Liver (tissue), 9 donors: ENCODE data around the gene STN1. TPM values are rescaled to one million over a fixed set of nuclear protein-coding genes. Genes with fewer than 3 reads are reported as not detected.

Source experiments
- DNase-seq: peaks from one replicate; pipeline ENCODE4 v3.0.0-alpha.2; 2017; ENCODE audit warnings: low spot score
- H3K27ac ChIP-seq, 2 donors: one replicate each; pipeline ENCODE4 v1.7.0; 2013; ENCODE audit warnings: inconsistent platforms in 2 of 2, low read length in 2 of 2, control low read depth in 1 of 2, low read depth in 1 of 2, mild to moderate bottlenecking in 1 of 2
- H3K27me3 ChIP-seq, 4 donors: one replicate each; pipeline versions ENCODE4 v1.6.1 to v1.7.0; 2013; ENCODE audit warnings: low read length in 3 of 4, inconsistent platforms in 1 of 4, mild to moderate bottlenecking in 1 of 4, moderate library complexity in 1 of 4; ENCODE audit not compliant: control insufficient read depth in 4 of 4, insufficient read depth in 4 of 4
- H3K36me3 ChIP-seq, 4 donors: one replicate each; pipeline versions ENCODE4 v1.6.1 to v1.7.0; 2013; ENCODE audit warnings: low read length in 3 of 4, mild to moderate bottlenecking in 3 of 4, low read depth in 1 of 4, moderate library complexity in 1 of 4; ENCODE audit not compliant: control insufficient read depth in 4 of 4, insufficient read depth in 3 of 4
- H3K4me1 ChIP-seq, 4 donors: one replicate each; pipeline versions ENCODE4 v1.6.1 to v1.7.0; 2013; ENCODE audit warnings: low read length in 3 of 4, mild to moderate bottlenecking in 3 of 4, moderate library complexity in 1 of 4; ENCODE audit not compliant: control insufficient read depth in 4 of 4, insufficient read depth in 4 of 4
- H3K4me3 ChIP-seq, 3 donors: one replicate each; pipeline versions ENCODE4 v1.6.1 to v1.7.0; 2013; ENCODE audit warnings: low read length in 3 of 3, control low read depth in 1 of 3, low read depth in 1 of 3, mild to moderate bottlenecking in 1 of 3
- H3K9ac ChIP-seq, 2 donors: one replicate each; pipeline ENCODE4 v1.7.0; 2013; ENCODE audit warnings: low read length in 2 of 2, mild to moderate bottlenecking in 2 of 2, moderate library complexity in 2 of 2, control low read depth in 1 of 2, low read depth in 1 of 2
- H3K9me3 ChIP-seq, 4 donors: one replicate each; pipeline versions ENCODE4 v1.6.1 to v1.7.0; 2013; ENCODE audit warnings: low read length in 3 of 4; ENCODE audit not compliant: control insufficient read depth in 4 of 4
- ATF3 ChIP-seq: IDR thresholded peaks from 2 replicates; pipeline ENCODE4 v1.6.1; 2016; ENCODE audit warnings: antibody characterized with exemption
- EGR1 ChIP-seq, 2 donors: IDR thresholded peaks; 2 replicates each; pipeline ENCODE4 v1.6.1; 2016 to 2018; ENCODE audit warnings: antibody characterized with exemption in 2 of 2, low read depth in 2 of 2
- FOXA2 ChIP-seq: IDR thresholded peaks from 2 replicates; pipeline ENCODE4 v1.6.1; 2016; ENCODE audit warnings: antibody characterized with exemption
- GABPA ChIP-seq, 2 donors: IDR thresholded peaks in 1 of 2; conservative IDR thresholded peaks in 1 of 2; 2 replicates each; pipeline ENCODE4 v1.6.1; 2016; ENCODE audit warnings: antibody characterized with exemption in 2 of 2, mild to moderate bottlenecking in 1 of 2, moderate library complexity in 1 of 2
- HNF4G ChIP-seq: IDR thresholded peaks from 2 replicates; pipeline ENCODE4 v1.6.1; 2016; ENCODE audit warnings: antibody characterized with exemption
- NR2F2 ChIP-seq: IDR thresholded peaks from 2 replicates; pipeline ENCODE4 v1.6.1; 2016; ENCODE audit warnings: antibody characterized with exemption
- RXRA ChIP-seq, 2 donors: IDR thresholded peaks; 2 replicates each; pipeline ENCODE4 v1.6.1; 2017 to 2018; ENCODE audit warnings: antibody characterized with exemption in 2 of 2, mild to moderate bottlenecking in 1 of 2
- SP1 ChIP-seq: IDR thresholded peaks from 2 replicates; pipeline ENCODE4 v1.6.1; 2018; ENCODE audit warnings: antibody characterized with exemption, mild to moderate bottlenecking
- TAF1 ChIP-seq: conservative IDR thresholded peaks from 2 replicates; pipeline ENCODE4 v1.6.1; 2016; ENCODE audit warnings: antibody characterized with exemption, mild to moderate bottlenecking
- YY1 ChIP-seq: IDR thresholded peaks from 2 replicates; pipeline ENCODE4 v1.6.1; 2016; ENCODE audit warnings: antibody characterized with exemption, mild to moderate bottlenecking
- WGBS: extraction: QIAGEN DNeasy Blood & Tissue Kit; methylation state at CpG from one replicate; pipeline ENCODE4 v1.1.7; 2013; 5-methylcytosine and 5-hydroxymethylcytosine counted together
- polyA plus RNA-seq, 2 donors: library from polyadenylated mRNA; stranded (reverse) in 1 of 2; unstranded in 1 of 2; fragments of 200-250 nt in 1 of 2; fragments of >200 nt in 1 of 2; fragmentation: Nextera tagmentation in 1 of 2; extraction: Ambion mirVana in 1 of 2; gene quantifications; one replicate each; pipeline versions ENCODE4 v1.2.1 to v1.2.3, GENCODE V29; 2013 to 2015
- total RNA-seq, 2 donors: library from RNA; depleted of rRNA; stranded (reverse); fragments of >200 nt; gene quantifications; one replicate each; pipeline ENCODE4 v1.2.3, GENCODE V29; 2014
- TF ChIP-seq, protein P1 (sequence below): IDR thresholded peaks from 2 replicates; pipeline ENCODE4 v1.6.1; 2016; ENCODE audit warnings: antibody characterized with exemption
- TF ChIP-seq, protein P2 (sequence below): IDR thresholded peaks from 2 replicates; pipeline ENCODE4 v1.6.1; 2016; ENCODE audit warnings: antibody characterized with exemption
- TF ChIP-seq, protein P3 (sequence below): fragments of 150-350 bp; IDR thresholded peaks from 2 replicates; pipeline ENCODE4 v1.5.1; 2017; ENCODE audit warnings: improper control_type of control experiment, low read depth, low read length; ENCODE audit not compliant: missing input control
- donor health status: healthy.
- donor health status: healthy.
- donor health status: healthy.
- donor health status: healthy.
- donor health status: healthy.

Gene STN1
- total and polyA plus RNA-seq, 4 donors, result 6.9 to 12.9 (median 8.0) TPM

DNA sequence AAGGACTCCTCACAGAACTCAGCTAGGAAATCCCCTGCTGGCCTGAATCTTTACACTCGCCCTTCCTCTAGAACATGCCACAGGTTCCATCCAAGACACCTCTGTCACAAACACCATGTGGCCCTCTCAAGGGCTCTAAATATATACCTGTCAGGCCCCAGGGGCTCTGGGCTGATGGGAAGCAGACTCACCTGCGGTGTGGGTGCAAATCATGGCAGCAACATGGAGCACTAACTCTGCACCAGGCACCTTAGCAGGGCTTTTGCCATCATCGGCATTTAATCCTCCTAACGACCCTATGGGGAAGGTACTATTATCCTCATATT, 80.0 kb downstream of the STN1 start:
- H3K36me3 ChIP-seq, result no peaks in the 10 kb centered on the region
- H3K27me3 ChIP-seq, result no peaks in the 10 kb centered on the region
- peaks cover 12 to 28% (median 21%) of the 10 kb centered on the region in 4 donors for H3K4me1 ChIP-seq
- no peak for TF ChIP-seq GABPA (IDR thresholded peaks at IDR 0.05 in 1 of 2, conservative IDR thresholded peaks at IDR 0.05 in 1 of 2)
- no peak for TF ChIP-seq HNF4G
- TF ChIP-seq SP1, result no peak
- no peak for TF ChIP-seq FOXA2
- TF ChIP-seq, protein P1, sequence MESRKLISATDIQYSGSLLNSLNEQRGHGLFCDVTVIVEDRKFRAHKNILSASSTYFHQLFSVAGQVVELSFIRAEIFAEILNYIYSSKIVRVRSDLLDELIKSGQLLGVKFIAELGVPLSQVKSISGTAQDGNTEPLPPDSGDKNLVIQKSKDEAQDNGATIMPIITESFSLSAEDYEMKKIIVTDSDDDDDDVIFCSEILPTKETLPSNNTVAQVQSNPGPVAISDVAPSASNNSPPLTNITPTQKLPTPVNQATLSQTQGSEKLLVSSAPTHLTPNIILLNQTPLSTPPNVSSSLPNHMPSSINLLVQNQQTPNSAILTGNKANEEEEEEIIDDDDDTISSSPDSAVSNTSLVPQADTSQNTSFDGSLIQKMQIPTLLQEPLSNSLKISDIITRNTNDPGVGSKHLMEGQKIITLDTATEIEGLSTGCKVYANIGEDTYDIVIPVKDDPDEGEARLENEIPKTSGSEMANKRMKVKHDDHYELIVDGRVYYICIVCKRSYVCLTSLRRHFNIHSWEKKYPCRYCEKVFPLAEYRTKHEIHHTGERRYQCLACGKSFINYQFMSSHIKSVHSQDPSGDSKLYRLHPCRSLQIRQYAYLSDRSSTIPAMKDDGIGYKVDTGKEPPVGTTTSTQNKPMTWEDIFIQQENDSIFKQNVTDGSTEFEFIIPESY, result no peak
- TF ChIP-seq, protein P2, sequence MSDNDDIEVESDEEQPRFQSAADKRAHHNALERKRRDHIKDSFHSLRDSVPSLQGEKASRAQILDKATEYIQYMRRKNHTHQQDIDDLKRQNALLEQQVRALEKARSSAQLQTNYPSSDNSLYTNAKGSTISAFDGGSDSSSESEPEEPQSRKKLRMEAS, result no peak
- no peak for TF ChIP-seq TAF1
- no peak for TF ChIP-seq NR2F2
- TF ChIP-seq RXRA (IDR thresholded peaks at IDR 0.05), result no peak
- no peaks in the 10 kb centered on the region for H3K9me3 ChIP-seq
- no peak overlapping the region for H3K4me3 ChIP-seq
- WGBS, result 89% methylated on average over 4 of the region's 4 CpGs
- H3K9ac ChIP-seq, result no peak overlapping the region
- H3K27ac ChIP-seq, result no peak overlapping the region
- no peak for DNase-seq

- peaks cover 12 to 27% (median 20%) of the 10 kb centered on the region in 4 donors for H3K4me1 ChIP-seq
- no peaks in the 10 kb centered on the region for H3K36me3 ChIP-seq
- H3K27ac ChIP-seq, result no peak overlapping the region
- TF ChIP-seq EGR1 (IDR thresholded peaks at IDR 0.05; ENCODE audit: low read depth in 2 of 2), result no peak
- H3K27me3 ChIP-seq, result no peaks in the 10 kb centered on the region
- H3K9me3 ChIP-seq, result no peaks in the 10 kb centered on the region
- 89% methylated on average over 10 of the region's 10 CpGs for WGBS
- H3K4me3 ChIP-seq, result no peak overlapping the region
- no peak overlapping the region for H3K9ac ChIP-seq
- no peak for DNase-seq
Measured at GRCh38 chr10:103837370-103838069, 80.5 kb downstream of the STN1 start.

DNA sequence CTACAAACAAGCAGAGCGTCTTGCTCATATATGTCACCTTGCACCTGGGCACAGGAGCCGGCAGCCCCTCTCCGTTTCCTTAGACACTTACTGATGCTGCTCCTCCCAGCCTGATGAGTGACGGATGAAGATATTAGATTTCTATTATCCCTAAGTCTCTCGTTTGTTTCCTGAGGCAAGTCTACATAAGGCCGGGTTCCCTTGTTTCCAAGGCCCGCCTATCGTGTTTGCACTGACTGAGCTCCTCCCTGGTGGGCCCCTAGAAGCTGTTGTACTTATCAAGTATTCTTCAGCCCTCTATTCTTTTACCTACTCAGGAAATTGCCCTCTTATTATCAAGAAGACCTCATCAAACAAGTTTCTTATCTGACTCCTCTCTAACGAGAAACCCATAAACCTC, 81.1 kb downstream of the STN1 start:
- H3K27me3 ChIP-seq, result no peaks in the 10 kb centered on the region
- DNase-seq, result no peak
- WGBS, result 83% methylated on average over 9 of the region's 9 CpGs
- no peak overlapping the region for H3K4me3 ChIP-seq
- H3K9me3 ChIP-seq, result no peaks in the 10 kb centered on the region
- H3K9ac ChIP-seq, result no peak overlapping the region
- TF ChIP-seq HNF4G (no peak), YY1 (no peak), FOXA2 (no peak), ATF3 (no peak), NR2F2 (no peak), GABPA (IDR thresholded peaks at IDR 0.05 in 1 of 2, conservative IDR thresholded peaks at IDR 0.05 in 1 of 2) (no peak), RXRA (IDR thresholded peaks at IDR 0.05) (no peak)
- TF ChIP-seq, protein P1, result no peak
- TF ChIP-seq, protein P3, sequence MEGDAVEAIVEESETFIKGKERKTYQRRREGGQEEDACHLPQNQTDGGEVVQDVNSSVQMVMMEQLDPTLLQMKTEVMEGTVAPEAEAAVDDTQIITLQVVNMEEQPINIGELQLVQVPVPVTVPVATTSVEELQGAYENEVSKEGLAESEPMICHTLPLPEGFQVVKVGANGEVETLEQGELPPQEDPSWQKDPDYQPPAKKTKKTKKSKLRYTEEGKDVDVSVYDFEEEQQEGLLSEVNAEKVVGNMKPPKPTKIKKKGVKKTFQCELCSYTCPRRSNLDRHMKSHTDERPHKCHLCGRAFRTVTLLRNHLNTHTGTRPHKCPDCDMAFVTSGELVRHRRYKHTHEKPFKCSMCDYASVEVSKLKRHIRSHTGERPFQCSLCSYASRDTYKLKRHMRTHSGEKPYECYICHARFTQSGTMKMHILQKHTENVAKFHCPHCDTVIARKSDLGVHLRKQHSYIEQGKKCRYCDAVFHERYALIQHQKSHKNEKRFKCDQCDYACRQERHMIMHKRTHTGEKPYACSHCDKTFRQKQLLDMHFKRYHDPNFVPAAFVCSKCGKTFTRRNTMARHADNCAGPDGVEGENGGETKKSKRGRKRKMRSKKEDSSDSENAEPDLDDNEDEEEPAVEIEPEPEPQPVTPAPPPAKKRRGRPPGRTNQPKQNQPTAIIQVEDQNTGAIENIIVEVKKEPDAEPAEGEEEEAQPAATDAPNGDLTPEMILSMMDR, result no peak
- H3K4me1 ChIP-seq, result peaks cover 12 to 27% (median 20%) of the 10 kb centered on the region in 4 donors
- H3K36me3 ChIP-seq, result no peaks in the 10 kb centered on the region
- H3K27ac ChIP-seq, result no peak overlapping the region
